NCI-H524 treated with DMSO at 0.1 percent for 48 hours (cell line): Measurements from ENCODE around the gene AUTS2.
A peak's percentile ranks its signal among the peaks of the same experiment; 100 is the strongest.

Source experiments
- DNase-seq: peaks from one replicate; lab custom pipeline; 2025; lab: John Stamatoyannopoulos, UW

AUTS2 gene

DNA sequence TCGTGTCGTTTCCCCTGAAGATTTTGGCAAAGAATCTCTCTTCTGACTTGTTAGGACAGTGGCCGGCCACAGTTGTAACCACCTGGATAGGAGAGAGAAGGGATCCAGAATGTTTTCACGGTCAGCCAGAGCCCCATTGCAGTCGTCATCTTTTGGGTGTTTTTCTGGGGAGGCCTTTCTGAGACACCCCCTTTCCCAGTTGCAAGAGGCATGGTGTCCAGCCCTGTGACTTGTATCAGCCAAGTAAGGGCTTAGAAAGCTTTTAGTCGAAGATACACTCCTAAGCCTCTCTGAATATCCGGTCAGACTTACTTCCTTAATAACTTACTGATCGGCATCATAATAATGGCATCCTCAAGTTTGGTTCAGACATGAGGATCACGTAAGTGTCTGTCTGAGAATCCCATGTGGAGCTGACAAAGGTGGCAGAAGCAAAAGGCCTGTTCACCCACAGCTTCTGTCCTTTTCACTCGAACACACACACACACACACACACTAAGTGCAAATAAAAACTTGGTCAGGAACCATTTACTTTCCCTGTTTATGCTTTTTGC lies 1098.0 kb downstream of the AUTS2 start:
- no peak for DNase-seq

DNA sequence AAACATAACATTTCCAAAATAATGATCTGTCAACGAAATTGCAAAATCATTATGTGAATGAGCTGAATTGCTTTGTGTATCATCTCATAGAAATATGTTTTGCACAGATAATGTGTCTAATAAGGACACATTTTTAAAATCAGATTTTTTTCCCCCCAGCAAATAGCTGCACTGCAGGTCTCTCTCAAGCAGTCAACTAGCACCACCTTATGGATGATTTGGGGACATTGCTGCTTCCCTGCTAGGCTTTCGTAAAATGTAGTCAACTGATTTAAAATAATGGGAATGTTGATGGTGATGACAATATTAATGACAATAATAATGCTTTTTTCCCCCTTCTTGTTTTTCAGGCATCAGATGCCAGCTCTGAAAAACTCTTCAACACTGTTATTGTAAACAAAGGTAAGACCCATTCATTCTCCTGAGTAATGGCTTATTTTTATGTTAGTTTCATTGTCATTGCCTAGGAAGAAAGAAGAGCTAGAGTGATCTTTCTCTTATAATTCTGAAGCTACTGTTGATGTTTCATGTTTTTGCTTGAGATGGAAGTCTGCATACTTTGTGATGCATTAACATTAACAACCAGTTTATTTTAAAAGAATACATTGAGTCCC lies 1100.1 kb downstream of the AUTS2 start:
- no peak for DNase-seq

DNA sequence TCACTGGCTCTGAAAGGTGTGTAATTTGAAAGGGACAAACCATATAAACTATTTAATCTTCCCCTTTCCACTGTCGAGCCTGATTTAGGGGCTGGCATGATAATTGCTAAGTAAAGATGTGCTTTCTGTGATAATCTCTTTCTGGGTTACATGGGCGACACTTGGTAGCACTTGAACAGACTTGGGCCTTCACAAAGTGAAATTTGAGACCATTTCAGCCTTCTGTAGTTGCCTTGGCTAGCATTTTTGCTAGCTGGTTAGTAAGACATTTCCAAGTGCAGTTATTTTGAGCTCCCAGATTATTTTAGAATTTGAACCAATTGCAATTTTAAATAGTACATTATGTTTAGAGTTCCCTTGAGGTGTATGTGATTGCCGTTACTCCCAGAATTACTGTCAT lies 1101.0 kb downstream of the AUTS2 start:
- DNase-seq: peak; percentile 29

DNA sequence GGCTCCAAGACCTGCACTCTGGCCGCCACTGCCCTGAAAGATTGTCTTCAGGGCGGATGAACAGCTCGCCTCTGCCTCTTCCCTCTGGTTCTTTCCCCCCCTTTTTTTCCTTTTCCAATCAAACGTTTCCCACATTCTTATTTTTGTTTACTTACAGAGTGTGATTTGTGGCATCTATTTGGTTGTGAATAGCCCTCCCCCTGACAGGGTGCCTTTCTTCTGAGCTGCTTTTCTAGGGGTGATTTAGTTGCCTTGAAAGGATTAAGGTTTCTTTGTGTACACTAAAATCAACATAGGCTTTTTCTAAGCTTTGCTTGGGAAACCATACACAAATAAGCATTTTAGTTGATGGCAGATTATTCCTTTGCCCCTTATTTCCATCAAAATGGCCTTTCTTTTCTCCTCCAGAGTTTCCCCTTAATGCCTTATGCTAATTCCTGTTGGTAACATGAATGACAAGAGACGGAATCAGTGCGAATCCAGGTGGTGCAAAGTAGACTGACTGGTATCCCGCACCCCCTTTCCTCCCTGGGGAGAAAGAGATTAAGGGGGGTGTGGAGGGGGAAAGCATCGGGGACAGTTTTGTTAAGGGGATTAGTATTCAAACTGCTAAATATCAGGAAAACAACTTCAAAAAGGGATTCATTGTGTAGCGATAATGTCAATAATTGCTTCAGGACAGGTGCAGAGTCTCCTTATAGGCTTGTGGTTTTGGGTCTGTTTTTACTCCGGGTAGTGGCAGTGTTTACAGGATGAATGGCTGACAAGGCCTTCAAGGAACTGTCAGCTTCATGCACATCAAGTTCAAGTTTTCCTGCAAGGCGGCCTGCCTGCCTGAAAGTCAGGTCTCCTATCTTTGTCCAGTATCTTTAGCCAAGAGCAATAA lies 1102.0 kb downstream of the AUTS2 start:
- no peak for DNase-seq

DNA sequence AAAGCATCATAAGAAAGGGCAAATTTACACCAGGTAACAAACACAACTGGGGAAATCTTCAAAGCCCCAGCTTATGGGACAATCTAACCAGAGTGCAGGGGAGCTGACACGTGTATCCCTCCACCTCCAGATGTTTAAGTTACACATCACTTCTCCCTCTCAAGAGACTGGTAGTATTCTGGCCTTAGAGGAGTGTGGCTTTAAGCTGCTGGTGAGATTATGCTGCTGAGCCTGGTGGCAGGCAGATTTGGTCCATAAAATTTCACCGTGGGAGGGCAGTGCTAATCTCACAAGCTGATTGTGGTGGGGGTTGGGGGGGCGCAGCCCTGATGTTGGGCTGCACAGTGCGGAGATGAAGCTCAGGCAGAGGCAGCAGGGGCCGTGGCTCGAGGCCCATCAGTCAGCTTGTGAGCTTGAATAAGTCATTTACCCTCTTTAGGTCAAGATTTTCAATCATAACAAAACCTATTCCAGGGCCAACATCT lies 1102.7 kb downstream of the AUTS2 start:
- DNase-seq: peak; percentile 64

DNA sequence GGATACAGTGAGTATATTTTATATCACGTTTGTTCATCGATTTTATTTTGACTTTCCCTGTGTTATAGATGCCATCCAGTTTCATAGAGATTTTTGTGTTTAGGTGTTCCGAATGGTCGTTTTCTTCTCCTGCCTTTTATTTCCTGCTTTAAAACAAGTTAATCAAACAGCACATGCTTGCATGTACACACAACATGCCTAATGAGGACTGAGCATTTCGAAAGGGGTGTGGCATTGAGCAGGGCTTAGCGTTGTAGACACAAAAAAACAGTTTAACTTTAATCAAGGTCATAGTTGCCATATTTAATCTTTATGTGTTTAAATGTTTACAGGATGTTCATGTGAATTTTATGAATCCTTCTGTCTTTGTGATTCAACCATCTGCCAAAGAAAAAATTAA lies 1103.2 kb downstream of the AUTS2 start:
- no peak for DNase-seq

DNA sequence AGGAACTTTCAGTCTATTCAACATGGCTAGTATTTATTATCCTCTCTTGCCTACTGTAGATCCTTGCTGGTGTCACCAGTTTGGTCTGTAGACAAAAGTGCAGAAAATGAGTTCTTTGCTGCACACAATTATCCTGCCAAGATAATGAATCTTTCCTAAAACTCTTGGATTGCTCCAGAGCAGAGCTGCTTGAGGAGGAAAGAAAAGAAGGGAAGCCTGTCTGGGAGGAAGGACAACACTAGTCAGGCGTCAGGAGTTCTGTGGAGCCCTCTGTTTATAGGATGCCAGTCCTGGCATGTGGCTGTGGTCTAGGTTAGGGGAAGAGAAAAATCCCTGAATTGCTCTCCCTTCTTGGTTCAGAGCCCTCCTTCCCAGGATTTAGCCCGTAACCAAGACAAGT lies 1103.7 kb downstream of the AUTS2 start:
- DNase-seq: no peak

DNA sequence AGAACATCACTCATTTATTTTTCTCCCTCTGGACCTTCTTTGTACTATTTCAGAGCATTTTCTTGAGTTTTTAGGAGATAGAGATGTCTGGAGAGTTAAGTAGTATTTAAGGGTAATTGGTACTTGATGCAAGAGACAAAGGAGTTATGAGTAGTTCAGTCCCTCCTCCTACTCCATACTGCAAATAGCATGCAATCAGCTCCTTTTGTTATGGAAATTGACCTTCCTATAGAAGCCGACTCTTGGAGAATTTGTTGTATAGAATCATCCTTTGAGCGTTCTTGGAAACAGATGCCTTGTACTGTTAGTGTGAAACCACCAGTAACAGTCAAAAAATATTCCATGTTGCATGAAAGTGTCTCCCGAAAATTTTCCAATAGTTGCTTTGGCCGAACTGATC lies 1105.5 kb downstream of the AUTS2 start:
- DNase-seq: no peak

DNA sequence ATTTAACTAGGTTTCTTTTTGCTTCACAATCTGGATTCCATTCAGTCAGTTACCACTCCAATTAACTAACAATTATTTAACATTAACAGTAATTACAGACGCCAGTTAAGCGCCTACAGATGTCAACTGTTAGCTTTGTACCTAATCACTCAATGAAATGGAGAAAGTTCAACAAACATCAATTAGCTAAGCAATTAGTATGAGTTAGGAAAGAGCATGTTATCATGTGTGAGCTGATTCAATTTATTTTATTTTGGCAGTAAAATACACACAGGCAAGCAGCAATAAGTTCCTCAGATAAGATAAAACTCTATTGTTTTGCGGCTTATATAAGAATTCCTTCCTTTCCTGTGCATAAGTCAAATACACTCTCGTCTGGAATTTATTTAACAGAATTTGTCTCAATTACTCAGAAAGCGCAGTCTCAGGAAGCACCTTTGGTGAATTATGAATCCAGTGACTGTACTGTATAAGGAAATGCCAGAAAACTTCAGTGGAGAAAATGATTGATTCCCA lies 1106.6 kb downstream of the AUTS2 start:
- DNase-seq: no peak

DNA sequence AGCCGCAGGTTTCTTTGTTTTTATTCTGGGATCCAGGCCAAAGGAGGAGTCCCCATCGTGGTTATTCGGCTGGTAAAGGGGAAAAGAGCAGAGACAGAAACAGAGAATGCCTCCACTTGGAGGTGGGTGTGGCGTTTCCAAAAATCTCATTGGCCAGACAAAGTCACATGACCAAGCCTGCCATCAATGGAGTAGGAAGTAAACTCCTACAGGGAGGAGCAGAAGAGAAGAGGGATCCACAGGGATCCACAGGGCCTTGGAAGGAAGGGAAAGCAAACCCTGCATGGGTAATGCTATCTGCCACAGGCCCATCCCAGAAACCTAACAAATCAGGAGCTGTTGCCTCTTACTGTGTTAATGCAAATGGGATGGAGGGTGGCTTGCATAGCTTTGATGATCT lies 1107.9 kb downstream of the AUTS2 start:
- DNase-seq: no peak

DNA sequence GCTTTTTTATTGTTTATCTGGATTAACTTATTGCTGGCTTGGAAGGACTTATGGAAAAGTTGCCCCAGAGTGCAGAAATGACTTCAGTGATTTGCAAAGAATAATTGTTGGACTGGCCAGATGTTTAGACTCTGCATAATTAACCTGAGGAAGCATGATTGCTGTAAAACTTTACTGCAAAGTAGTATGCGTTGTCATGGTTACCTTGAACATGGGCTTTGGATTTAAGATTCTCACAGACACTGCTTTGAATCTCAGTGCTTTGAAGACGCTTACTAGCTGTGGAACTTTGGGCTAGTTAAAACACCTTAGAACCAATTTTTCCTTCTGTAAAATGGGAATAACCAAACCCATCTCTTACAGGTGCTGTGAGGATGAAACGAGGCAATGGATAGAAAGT lies 1108.4 kb downstream of the AUTS2 start:
- no peak for DNase-seq

DNA sequence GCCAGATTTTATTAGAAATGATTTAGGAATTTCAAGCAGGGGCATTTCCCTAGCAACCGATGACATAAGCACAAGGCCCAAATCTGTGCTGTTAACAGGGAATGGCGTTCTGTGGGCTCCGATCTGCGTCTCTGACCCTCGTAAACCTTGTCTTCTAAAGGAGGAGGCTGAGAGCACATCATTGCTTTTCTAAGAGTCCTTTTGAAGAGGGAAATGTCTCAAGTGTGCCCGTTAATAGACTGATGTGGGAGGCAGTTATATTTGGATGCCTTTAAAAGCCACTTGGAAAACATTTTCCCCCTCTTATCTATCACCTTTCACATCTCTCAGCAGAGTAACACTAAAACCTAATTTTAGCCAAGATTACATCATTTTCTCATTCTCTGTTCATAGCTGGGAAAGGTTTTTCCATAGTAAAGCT lies 1109.6 kb downstream of the AUTS2 start:
- DNase-seq: no peak

DNA sequence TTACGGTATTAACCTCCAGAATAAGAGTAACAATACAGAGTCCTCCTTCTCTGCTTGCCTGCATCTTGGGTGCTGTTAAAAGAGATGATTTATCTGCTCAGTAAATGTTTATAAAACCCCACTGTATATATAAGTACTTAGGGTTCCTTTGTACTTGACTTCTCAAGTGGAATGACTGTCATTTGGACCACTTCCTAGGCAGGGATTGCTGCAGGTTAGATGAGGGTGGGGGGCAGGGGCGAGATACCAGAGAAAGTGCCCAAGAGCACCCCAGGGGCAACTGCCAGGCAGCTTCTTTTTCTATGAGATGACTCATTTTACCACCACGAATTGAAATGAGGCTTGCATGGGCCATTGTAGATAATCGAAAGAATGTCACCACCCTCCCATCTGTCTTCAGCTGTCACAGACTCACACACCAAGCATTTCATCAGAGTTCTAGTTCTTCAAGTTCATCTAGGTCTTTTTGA lies 1111.8 kb downstream of the AUTS2 start:
- no peak for DNase-seq

DNA sequence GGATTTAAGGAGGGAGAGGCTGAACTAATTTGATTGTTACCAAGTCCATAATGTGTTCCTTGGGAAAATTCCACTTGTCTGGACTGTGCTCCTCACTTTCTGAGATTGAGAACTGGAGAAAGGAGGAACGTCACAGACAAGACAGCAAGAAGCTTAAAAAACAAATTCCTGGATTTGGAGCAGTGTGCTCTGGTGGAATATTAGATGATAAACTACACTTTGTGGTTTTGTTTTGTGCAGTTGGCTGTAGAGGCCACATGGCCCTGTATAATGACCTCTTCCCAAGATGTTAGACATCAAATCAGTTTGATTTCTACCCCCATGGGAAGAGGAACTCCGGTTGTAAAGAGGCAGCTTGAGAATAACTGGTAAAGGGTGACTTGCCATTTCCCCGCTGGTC lies 1112.4 kb downstream of the AUTS2 start:
- no peak for DNase-seq

DNA sequence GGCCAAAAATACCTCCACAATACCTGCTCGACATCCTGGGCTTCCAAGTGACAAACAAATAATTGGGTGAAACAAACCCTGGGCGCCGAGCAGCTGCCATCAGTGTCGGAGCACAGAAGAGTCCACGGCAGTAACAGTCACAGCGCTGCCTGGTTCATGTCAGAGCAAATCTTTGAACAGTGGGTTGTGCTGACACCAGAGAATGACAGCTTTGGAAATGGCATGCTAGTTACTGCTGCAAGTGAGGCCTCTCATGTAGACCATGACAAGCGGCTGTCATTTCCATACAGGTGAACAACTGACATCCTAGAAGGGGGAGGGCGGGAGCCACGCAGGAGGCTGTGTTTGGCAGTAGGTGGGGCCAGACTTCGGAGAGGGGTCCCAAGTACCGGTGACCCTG lies 1113.2 kb downstream of the AUTS2 start:
- DNase-seq: no peak

DNA sequence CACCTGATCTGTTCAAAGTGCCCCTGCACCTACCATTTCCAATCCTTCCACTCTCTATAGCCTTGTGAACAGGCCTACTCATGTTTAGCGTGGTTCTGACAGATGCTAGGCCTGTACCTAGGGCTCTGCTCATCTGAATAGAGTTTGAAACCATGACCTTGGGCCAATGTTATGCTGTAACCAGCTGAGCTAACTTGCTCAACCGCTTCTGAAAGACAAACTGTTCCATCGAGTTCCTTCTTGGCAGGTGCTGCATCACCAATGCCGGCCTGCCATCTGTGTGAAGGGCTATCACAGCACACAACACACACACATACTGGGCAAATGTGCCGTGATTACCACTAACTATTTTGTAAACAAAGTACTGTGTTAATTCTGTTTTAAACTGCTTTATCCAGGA lies 1114.7 kb downstream of the AUTS2 start:
- DNase-seq: no peak

DNA sequence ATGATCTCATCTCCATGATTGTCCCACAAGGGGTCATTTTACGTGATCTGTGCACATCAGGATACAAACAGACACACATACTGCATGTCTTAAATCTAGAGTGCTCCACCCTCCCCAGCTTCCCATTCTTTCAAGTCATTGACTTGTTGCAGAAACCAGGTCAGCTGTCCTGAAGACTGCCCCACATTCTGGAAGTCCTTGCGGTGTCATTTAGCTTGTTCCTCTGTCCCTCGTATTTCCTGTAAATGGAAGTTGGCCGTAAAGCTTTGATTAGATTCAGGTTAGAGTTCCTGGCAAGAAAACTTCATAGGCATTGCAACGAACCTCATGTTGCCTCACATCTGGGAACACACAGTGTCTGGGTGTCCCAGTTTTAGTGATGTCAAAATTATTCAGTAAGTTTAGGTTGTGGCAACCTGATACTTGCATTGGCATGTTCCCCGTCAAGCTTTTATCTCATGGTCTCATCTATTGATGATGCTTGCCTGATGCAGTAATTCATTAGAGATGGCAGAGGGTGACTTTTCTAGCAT lies 1116.3 kb downstream of the AUTS2 start:
- no peak for DNase-seq

DNA sequence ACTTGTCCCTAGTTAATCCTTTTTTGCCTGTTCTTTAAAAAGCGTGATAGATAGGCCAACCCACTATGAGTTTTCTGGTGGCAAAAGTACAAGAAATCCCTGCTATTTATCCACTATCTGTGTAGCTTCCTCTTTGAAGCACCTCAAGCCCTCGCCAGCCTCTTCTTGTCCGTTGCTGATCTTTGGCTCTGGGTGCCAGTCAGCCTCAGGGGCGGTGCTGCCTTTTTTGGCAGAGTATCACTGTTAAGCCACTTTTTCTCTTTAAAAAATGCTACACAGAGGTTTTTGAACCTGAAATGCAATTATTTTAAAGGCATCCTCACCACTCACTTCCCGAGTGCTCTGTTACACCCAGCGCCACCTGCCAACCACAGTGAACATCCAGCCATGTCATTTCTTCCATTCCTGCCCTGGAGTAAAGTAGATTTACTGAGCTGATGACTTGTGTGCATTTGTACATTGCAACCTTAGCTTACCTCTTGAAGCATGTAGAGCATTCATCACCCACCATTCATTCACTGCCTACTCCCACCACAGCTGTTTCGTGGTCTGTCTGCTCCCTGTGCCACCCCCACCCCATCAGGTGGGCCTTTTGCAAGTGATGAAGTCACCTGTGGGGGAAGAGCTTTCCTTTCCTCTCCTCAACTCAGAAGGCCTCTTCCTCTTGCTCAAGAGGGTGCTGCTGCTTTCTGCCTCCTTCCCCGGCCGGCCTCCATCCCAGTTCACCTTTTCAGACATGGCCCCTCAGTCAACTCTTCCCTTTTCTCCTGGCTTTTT lies 1119.5 kb downstream of the AUTS2 start:
- DNase-seq: no peak

DNA sequence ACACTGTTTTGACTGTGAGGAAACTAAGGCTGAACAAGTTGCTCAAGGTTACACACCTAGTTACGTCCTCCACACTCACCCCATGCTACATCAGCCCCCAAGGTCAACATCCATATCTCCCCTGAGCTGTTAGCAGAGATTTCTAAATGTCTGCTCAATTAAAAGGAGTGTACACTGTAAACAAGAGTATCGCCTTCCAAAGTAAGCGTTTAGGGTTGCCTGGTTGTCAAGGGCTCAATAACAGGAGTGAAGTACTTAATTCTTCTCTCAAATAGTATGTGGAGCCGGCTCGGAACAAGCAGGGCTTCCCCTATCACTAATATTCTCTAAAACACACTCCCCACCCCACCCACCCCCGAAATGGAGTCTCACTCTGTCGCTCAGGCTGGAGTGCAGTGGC lies 1120.8 kb downstream of the AUTS2 start:
- no peak for DNase-seq

DNA sequence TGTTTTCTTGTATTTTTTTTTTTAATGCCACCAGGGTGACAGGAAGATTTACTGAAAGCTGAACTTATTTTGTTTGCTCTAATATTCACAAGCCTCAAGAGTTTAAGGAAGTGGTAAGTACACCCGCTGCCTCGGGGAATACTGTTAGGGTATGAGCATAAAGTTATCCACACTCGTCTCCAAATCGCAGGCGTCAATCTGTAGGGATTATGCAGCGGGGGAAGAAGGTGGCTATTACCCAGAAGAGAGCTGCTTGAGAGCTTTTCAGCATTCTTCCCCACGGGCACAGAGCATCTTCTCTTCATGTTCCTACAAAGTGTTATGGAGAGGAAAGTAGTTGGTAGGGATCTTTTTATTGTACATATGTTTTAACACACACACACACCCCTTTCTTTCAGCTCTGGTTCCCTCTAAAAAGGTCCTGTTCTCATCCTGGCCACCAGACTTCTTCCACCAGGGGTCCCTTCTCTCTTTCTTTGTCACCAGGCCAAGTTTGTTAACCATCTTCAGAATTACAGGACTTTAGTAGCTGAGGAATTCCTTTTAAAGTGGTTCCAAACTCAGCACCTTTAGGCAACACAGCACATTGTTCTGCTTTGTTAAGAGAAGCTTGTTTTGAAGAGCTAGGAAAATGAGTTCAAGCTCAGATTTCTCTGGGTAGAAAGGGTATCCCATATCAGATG lies 1122.1 kb downstream of the AUTS2 start:
- DNase-seq: no peak

DNA sequence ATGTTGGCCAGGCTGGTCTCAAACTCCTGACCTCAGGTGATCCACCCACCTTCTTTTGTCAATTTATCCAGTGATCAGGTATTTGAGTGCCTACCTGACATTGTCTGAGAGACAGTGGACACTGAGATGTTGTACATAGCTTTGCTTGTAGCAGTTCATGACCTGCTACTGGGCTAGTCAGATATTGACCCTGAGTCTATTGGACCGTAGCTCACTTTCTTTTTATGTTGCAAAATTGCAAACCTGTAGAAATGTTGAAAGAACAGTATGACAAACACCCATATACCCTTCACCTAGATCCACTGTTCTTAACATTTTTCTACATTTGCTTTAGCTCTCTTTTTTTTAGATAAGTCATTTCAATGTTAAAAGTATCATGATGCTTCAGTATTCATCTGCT lies 1123.2 kb downstream of the AUTS2 start:
- DNase-seq: no peak
